ENCODE data around the gene IPP.

DNA sequence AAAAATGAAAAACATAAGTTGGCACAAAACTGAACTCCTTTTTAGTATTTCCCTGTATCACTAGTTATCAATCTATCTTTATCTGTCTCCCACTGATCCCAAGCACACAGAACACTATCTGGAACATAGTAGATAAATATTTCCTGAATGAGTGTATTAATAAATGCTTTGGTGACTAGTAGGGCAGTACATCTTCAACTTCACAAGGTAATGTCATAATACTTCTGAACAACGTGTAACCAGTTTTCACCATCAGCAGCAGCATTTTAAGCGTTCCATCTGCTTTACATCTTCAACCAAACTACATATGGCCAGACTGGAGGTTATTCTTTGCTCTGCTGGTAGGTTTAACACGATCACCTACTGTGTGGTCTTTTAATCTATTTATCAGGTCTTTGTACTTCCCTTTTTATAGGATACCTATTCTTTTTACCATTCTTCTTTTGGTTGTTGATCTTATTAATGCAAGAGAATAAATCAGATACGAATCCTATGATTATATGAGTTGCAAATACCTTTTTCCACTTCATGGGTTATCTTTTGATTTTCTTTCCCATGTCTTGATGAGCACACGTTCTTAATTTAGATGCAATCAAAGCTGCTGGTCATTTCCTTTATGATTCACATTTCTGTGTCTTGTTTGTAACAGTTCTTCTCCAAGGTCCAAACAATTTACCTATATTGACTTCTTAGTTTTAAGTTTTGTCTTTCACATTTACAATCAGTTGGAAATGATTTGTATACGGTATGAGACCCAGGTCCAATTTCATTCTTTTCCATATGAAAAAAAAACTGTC is 80.4 kb downstream of the IPP start:
- TF ChIP-seq, protein P1, sequence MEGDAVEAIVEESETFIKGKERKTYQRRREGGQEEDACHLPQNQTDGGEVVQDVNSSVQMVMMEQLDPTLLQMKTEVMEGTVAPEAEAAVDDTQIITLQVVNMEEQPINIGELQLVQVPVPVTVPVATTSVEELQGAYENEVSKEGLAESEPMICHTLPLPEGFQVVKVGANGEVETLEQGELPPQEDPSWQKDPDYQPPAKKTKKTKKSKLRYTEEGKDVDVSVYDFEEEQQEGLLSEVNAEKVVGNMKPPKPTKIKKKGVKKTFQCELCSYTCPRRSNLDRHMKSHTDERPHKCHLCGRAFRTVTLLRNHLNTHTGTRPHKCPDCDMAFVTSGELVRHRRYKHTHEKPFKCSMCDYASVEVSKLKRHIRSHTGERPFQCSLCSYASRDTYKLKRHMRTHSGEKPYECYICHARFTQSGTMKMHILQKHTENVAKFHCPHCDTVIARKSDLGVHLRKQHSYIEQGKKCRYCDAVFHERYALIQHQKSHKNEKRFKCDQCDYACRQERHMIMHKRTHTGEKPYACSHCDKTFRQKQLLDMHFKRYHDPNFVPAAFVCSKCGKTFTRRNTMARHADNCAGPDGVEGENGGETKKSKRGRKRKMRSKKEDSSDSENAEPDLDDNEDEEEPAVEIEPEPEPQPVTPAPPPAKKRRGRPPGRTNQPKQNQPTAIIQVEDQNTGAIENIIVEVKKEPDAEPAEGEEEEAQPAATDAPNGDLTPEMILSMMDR (IDR thresholded peaks at IDR 0.05) = no peak
- TF ChIP-seq POLR2A (IDR thresholded peaks at IDR 0.05) = no peak
